Cardiac fibroblast (primary cell): ENCODE measurements around the gene SHISAL1.

Experiments used
- DNase-seq, 2 donors: peaks; one replicate each; pipeline versions ENCODE4 v3.0.0 to v3.0.0-alpha.2; 2010; ENCODE audit warnings: low read depth in 2 of 2
- H3K4me3 ChIP-seq, 2 donors: replicated peaks in 1 of 2; 1 replicate in 1 of 2; 2 replicates in 1 of 2; pipeline ENCODE4 v1.5.1; 2011; ENCODE audit warnings: low read depth in 2 of 2, low read length in 2 of 2, mild to moderate bottlenecking in 2 of 2, moderate library complexity in 1 of 2
- CTCF ChIP-seq: IDR thresholded peaks from one replicate; pipeline ENCODE4 v1.5.1; 2011; ENCODE audit warnings: low read depth, mild to moderate bottlenecking, low read length, inconsistent platforms

SHISAL1 gene

DNA sequence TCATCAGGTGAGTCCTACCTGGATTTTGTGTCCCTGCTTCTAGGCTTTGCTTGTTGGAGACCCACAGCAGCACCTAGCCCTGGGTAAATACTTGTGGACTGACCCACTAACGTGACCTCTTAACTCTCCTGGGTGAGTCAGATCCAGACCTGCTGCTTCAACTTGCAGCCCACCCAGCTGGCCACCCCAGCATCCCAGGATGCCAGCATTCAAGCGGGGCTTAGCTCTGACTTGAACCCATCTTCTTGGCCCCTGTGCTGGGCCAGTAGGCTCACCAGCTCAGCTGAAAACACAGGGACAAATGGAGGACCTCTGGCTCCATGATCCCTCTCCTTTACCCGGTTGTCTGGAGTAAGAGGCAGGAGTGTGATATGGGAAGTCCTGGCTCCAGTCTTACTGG, 98.6 kb downstream of the SHISAL1 start:
- DNase-seq, result no peak
- no peak for TF ChIP-seq CTCF
- no peak overlapping the region for H3K4me3 ChIP-seq

- no peak overlapping the region for H3K4me3 ChIP-seq
- TF ChIP-seq CTCF, result no peak
- no peak for DNase-seq
Observed at GRCh38 chr22:44213489-44214043, 99.2 kb downstream of the SHISAL1 start.

- no peak overlapping the region for H3K4me3 ChIP-seq
- TF ChIP-seq CTCF, result no peak
- no peak for DNase-seq
Observed at GRCh38 chr22:44212936-44213335, 99.8 kb downstream of the SHISAL1 start.

DNA sequence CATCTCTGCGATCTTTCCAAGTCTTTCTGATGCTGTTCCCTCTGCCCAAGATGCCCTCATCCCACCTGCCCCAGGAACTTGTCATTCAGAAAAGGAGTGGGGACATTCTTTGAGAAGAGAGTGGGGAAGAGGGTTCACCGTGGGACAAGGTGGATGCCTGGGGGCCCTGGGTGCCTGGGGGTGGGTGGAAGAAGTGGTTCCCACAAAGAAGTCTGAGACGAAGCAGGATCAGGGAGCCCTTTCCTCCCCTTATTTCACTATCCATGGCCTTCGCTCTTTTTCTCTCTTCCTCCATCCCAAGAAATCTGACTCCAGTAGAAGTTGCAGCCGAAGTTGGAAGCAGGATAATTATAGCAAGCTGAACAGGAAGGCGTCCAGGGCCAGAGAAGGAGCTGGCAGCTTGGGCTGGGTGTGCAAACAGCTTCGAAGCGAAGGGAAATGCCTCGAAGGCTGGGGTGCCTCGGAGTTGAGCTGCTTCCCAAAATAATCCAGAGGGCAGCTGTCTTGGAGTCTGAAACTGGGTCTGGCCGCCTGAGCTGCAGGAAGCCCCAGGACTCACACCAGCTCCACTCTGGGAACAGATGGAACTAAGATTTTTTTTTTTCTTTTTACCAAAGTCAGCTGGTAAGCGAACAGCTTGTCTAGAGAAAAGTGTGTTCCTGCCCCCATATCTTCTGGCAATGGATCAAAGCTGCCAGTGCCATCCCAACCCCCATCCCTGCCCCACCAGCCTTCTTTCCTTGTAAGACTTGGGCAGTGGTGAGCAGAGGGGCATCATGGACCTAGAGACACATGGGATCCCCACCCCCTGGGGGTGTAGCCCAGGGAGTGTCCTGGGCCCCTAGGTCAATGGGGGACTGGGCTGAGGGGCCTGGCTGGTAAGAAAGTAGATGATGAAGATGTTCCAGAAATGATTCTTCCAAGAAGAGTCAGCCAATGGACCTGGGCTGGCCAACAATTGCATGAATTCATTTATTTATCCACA, 100.5 kb downstream of the SHISAL1 start:
- TF ChIP-seq CTCF, result no peak
- H3K4me3 ChIP-seq, result no peak overlapping the region
- peak in 1 of 2 donors; percentile 77 for DNase-seq

DNA sequence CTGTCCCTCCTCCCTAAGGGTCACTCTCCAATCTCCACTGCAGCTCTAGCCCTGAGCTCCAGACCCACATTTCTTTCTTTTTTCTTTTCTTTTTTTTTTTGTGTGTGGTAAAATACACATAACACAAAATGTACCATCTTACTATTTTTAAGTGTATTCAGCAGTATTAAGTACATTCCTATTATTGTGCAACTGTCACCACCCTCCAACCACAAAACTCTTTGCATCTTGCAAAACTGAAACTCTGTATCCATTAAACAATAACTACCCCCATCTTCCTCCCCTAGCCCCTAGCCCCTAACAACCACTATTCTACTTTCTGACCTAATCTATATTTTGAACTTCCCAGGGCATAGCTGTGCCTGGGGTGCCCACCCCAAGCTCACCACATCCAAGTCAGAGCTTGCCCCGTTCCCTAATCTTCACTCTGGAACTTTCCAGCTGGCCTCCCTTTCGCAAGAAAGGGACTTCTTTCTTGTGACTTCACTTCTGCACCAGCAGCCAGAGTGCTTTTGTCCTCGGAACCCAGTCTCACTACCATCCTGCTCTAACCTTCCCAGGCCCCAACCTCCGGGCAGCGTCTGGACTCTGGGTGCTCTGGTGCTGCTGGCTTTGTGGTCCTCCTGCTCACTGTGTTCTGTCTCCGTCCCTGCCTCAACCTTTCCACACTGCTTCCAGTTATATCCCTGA, 101.3 kb downstream of the SHISAL1 start:
- peak; percentile 17 to 47 for DNase-seq
- no peak for TF ChIP-seq CTCF

GRCh38 chr22:44210722-44211121, 102.0 kb downstream of the SHISAL1 start:
- peak; percentile 44 to 80 for DNase-seq
- no peak overlapping the region for H3K4me3 ChIP-seq
- no peak for TF ChIP-seq CTCF

More for the DNA sequence above, 101.3 kb downstream of the SHISAL1 start:
- H3K4me3 ChIP-seq, result no peak overlapping the region
